ENCODE measurements around the gene PALMD.

DNA sequence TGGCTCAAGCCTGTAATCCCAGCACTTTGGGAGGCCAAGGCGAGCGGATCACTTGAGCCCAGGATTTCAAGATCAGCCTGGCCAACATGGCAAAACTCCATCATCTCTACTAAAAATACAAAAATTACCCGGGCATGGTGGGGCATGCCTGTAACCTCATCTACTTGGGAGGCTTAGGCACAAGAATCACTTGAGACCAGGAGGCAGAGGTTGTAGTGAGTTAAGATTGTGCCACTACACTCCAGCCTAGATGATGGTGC is 12.0 kb downstream of the PALMD start:
- TF ChIP-seq EZH2phosphoT487 (IDR thresholded peaks at IDR 0.05; ENCODE audit: borderline replicate concordance, low read length) (no peak), EZH2 (IDR thresholded peaks at IDR 0.05; ENCODE audit: low read length, unreplicated experiment) (no peak)
- TF ChIP-seq, protein P1, sequence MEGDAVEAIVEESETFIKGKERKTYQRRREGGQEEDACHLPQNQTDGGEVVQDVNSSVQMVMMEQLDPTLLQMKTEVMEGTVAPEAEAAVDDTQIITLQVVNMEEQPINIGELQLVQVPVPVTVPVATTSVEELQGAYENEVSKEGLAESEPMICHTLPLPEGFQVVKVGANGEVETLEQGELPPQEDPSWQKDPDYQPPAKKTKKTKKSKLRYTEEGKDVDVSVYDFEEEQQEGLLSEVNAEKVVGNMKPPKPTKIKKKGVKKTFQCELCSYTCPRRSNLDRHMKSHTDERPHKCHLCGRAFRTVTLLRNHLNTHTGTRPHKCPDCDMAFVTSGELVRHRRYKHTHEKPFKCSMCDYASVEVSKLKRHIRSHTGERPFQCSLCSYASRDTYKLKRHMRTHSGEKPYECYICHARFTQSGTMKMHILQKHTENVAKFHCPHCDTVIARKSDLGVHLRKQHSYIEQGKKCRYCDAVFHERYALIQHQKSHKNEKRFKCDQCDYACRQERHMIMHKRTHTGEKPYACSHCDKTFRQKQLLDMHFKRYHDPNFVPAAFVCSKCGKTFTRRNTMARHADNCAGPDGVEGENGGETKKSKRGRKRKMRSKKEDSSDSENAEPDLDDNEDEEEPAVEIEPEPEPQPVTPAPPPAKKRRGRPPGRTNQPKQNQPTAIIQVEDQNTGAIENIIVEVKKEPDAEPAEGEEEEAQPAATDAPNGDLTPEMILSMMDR (conservative IDR thresholded peaks at IDR 0.05; ENCODE audit: low read depth, low read length) = no peak

Data from PC-3 (cell line).